ENCODE results near the gene LY6G6D. TPM values are rescaled to one million over a fixed set of nuclear protein-coding genes. Genes with fewer than 3 reads are reported as not detected.

Gene LY6G6D
- total RNA-seq, 1 donor from 2014 or later: not detected

DNA sequence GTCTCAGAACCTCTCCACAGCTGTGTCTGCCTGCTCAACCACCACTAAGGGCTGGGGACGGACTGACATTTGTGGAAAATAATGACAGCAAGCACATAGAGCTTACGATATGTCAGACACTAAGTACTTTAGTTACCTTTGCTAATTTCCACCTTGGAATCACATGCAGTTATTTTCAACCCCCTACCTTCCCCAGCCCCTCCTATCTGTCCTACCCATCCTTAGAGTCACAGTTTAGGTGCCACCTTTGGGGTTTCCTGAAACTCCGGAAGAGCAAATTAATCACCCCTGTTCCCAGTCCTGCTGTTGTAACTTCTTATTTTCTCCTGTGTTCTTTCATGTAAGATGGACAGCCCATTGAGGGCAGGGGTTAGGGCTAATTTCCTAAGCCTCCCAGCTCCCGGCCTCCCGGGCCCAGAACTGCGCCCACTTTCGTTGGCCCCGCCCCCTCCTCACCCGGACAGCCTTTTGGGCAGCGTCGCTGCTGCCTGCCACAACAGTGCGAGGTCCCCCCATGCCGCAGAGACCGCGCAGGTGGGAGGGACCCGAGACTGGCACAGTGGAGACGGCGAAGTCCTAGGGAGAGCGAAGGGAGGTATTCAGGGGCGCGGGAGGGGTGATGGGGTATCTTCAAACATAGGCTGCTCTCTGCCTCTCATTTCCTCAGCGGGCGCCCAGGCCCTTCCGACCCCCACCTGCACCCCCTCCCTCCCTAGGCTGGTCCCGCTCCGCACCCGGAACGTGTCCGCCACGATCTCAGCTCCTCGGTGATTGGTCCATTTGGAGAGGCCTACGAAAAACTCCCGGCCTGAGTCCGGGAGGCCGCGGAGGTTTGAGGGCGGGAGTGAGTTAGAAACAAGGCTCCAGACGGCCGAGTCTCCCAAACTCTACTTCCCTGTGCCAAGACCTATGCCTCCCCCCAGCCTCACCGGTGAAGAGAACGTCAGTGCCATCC lies 12.8 kb downstream of the LY6G6D start:
- ChIA-PET POLR2A (interaction anchor here (0.6 to 7.7 kb wide), 29 partner anchors 10 to 135 kb away, joined by 3 to 131 read pairs (median 6); partner anchors contain the start of genes ABHD16A, APOM, BAG6 and C6orf47), CTCF (interaction anchor here (1.0 to 5.9 kb wide), 10 partner anchors 10 to 105 kb away, joined by 3 to 49 read pairs (median 6); partner anchors contain the start of genes HSPA1B, LSM2, LY6G5C and MSH5)
- DNase-seq: no peak
- intact Hi-C loops (cut with micrococcal nuclease): loop anchor here (1.0 to 2.0 kb wide), 6 partner anchors 11 to 181 kb away; partner anchors contain the start of genes ABHD16A, HSPA1A, HSPA1L and LY6G5C
- Mint-ChIP-seq H3K36me3 (ENCODE audit: low read depth) (peaks cover 54% of the 10 kb centered on the region), H3K9me3 (no peaks in the 10 kb centered on the region), H3K4me1 (peaks cover 66% of the 10 kb centered on the region), H3K27me3 (no peaks in the 10 kb centered on the region), H3K27ac (peak overlapping the region; percentile 95), H3K4me3 (peak overlapping the region; percentile 97)
- ATAC-seq (ENCODE audit: low read depth): no peak
- TF ChIP-seq, protein P1, sequence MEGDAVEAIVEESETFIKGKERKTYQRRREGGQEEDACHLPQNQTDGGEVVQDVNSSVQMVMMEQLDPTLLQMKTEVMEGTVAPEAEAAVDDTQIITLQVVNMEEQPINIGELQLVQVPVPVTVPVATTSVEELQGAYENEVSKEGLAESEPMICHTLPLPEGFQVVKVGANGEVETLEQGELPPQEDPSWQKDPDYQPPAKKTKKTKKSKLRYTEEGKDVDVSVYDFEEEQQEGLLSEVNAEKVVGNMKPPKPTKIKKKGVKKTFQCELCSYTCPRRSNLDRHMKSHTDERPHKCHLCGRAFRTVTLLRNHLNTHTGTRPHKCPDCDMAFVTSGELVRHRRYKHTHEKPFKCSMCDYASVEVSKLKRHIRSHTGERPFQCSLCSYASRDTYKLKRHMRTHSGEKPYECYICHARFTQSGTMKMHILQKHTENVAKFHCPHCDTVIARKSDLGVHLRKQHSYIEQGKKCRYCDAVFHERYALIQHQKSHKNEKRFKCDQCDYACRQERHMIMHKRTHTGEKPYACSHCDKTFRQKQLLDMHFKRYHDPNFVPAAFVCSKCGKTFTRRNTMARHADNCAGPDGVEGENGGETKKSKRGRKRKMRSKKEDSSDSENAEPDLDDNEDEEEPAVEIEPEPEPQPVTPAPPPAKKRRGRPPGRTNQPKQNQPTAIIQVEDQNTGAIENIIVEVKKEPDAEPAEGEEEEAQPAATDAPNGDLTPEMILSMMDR (IDR thresholded peaks at IDR 0.05): no peak

DNA sequence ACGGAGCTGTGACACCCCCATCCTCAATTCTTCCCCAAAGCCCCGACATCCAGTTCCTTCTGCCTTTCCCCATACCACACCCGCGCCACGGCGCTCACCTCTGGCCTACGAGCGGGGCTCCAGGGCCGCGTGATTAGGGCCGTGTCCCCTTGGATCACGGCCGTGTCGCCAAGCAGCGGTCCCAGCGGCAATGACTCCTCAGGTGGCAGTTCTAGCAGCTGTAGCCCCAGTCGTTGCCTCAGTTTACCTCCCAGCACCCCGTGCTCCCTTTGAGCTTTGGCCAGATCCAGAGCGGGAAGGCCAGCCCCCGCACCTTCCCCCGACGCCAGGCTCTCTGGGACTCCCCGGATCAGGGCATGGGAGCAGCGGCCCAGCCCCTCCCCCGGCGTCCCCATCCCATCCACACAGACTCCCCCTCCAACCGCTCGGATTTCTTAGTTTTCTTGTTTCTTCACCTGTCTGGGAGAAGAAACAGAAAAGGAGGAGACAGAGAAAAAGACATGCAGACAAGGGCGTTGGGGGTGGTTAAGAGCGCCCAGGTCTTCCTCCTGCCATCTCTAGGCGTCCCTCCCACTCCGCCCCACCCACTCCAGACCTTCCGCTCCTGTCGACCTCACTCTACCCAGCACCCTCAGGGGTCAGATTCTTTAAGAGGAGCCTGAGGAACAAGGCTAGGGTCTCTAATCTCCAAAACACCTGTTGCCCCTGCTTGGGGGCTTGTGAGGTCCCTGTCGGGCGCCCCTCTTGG lies 13.8 kb downstream of the LY6G6D start, which contains the start of gene DDAH2:
DDAH2 (minus strand) TSS at position 533 of the 748 bp plus-strand sequence; CDS start at position 395, 138 bp downstream.
- CTCF ChIA-PET: interaction anchor here (0.6 to 5.9 kb wide), 19 partner anchors 9 to 533 kb away, joined by 3 to 49 read pairs (median 4); partner anchors contain the start of genes ABHD16A, HSPA1A, HSPA1B and HSPA1L
- ATAC-seq (ENCODE audit: low read depth): peak; percentile 13
- no peak for DNase-seq
- intact Hi-C loops (cut with micrococcal nuclease): loop anchor here (1.0 to 2.0 kb wide), 7 partner anchors 40 to 194 kb away; partner anchors contain the start of genes BAG6, HSPA1A, HSPA1L and NEU1
- POLR2A ChIA-PET: interaction anchor here (0.8 to 7.7 kb wide), 19 partner anchors 9 to 134 kb away, joined by 3 to 131 read pairs (median 11); partner anchors contain the start of genes ABHD16A, BAG6, CLIC1 and GPANK1
- no peaks in the 10 kb centered on the region for H3K9me3 Mint-ChIP-seq
- no peaks in the 10 kb centered on the region for H3K27me3 Mint-ChIP-seq
- peaks cover 63% of the 10 kb centered on the region for H3K36me3 Mint-ChIP-seq (ENCODE audit: low read depth)
- H3K4me1 Mint-ChIP-seq: peaks cover 69% of the 10 kb centered on the region
- peak within 1 kb of the TSS; percentile 95 for H3K27ac Mint-ChIP-seq
- TF ChIP-seq, protein P1 (IDR thresholded peaks at IDR 0.05): no peak
- peak within 1 kb of the TSS; percentile 97 for H3K4me3 Mint-ChIP-seq

DNA sequence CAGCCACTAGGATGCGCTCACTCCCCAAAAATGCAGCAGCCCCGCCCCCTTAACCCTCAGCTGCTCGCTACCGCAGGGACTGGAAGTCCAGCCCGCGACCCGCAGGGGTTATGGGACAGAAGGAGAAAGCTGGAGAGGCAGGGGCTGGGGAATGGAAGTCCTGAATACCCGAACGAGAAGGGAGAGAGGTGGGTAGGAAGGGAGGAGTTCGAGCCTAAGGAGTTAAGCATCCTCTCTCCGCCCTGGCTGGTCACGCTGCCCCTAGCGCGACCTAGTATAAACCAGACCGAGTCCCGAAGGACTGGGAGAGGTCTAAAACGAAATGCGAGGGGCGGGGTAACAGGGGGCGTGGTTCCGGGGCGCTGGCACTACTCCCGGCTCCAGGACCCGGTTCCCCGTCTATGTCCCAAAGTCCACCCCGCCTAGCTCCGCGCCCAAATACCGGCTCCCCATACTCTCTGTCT lies 14.4 kb downstream of the LY6G6D start:
- TF ChIP-seq, protein P1 (IDR thresholded peaks at IDR 0.05): no peak
- H3K27me3 Mint-ChIP-seq: no peaks in the 10 kb centered on the region
- H3K4me1 Mint-ChIP-seq: peaks cover 71% of the 10 kb centered on the region
- intact Hi-C loops (cut with micrococcal nuclease): loop anchor here (1.0 to 2.0 kb wide), 7 partner anchors 40 to 194 kb away; partner anchors contain the start of genes BAG6, HSPA1A, HSPA1L and NEU1
- H3K36me3 Mint-ChIP-seq (ENCODE audit: low read depth): peaks cover 69% of the 10 kb centered on the region
- H3K9me3 Mint-ChIP-seq: no peaks in the 10 kb centered on the region
- ChIA-PET POLR2A (interaction anchor here (0.6 to 7.7 kb wide), 21 partner anchors 9 to 399 kb away, joined by 3 to 131 read pairs (median 9); partner anchors contain the start of genes ABHD16A, ATF6B, BAG6 and CLIC1), CTCF (interaction anchor here (0.6 to 5.9 kb wide), 19 partner anchors 8 to 532 kb away, joined by 3 to 49 read pairs (median 4); partner anchors contain the start of genes ABHD16A, HSPA1A, HSPA1B and HSPA1L)
- peak overlapping the region; percentile 92 for H3K27ac Mint-ChIP-seq
- peak; percentile 45 for ATAC-seq (ENCODE audit: low read depth)
- H3K4me3 Mint-ChIP-seq: peak overlapping the region; percentile 97
- DNase-seq: peak; percentile 73

DNA sequence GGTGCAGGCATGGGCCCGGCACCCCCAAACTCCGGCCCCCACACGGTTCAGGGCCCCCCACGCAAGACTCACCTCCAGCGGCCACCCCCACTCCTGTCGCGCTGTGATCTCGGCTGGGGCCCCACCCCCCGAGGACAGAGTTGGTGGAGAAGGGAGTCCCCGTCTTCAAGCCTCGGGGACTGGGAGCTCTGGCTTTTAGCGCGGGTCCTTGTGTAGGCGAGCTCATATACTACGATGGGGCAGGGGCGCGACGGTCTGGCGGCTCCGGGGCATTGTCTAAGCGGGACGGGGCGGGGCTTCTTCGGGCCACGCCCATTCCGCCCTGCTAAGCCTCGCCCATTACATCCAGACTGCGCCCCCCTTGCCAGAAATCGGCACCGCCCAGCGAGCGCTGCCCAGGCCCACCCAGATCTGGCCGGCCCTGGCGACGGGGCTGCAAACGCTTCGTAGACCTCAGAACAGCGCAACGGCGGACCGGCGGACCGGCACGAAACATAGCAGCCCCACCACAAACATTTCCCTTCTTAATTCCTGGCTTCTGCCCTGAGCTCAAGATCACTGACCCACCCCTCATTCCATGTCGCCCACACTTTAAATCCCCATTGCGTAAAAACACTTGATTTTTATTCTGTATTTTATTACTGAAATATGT lies 15.0 kb downstream of the LY6G6D start:
- ATAC-seq (ENCODE audit: low read depth) (peak; percentile 44), DNase-seq (peak; percentile 78)
- H3K4me1 Mint-ChIP-seq: peaks cover 76% of the 10 kb centered on the region
- CTCF ChIA-PET: interaction anchor here (0.6 to 5.9 kb wide), 16 partner anchors 8 to 532 kb away, joined by 3 to 49 read pairs (median 5); partner anchors contain the start of genes ABHD16A, HSPA1A, HSPA1B and HSPA1L
- peak overlapping the region; percentile 97 for H3K4me3 Mint-ChIP-seq
- peak overlapping the region; percentile 92 for H3K27ac Mint-ChIP-seq
- intact Hi-C loops (cut with micrococcal nuclease): loop anchor here (1.0 to 10.0 kb wide), 8 partner anchors 39 to 235 kb away; partner anchors contain the start of genes BAG6, HSPA1A, HSPA1L and MICB
- POLR2A ChIA-PET: interaction anchor here (0.5 to 7.7 kb wide), 24 partner anchors 8 to 398 kb away, joined by 3 to 131 read pairs (median 9); partner anchors contain the start of genes ABHD16A, ATF6B, BAG6 and CLIC1
- no peaks in the 10 kb centered on the region for H3K9me3 Mint-ChIP-seq
- no peaks in the 10 kb centered on the region for H3K27me3 Mint-ChIP-seq
- TF ChIP-seq, protein P1 (IDR thresholded peaks at IDR 0.05): no peak
- peaks cover 72% of the 10 kb centered on the region for H3K36me3 Mint-ChIP-seq (ENCODE audit: low read depth)
